Stimulated activated CD8-positive, alpha-beta memory T cell treated with anti-CD3 and anti-CD28 coated beads, Interleukin-12 subunit alpha, Interleukin-12 subunit beta, amount 100 ng/mL, for 4 hours (primary cell): ENCODE results near the gene SNAPIN.
A peak's percentile ranks its signal among the peaks of the same experiment; 100 is the strongest.
"Not testable (repeated sequence)": the region's sequence is repeated elsewhere in the genome, so short reads cannot be mapped to it uniquely, and the experiment has no call there.

Source experiments
- DNase-seq: peaks from one replicate; pipeline ENCODE4 v3.0.0-alpha.2; 2020; ENCODE audit warnings: low read depth

Gene SNAPIN

DNA sequence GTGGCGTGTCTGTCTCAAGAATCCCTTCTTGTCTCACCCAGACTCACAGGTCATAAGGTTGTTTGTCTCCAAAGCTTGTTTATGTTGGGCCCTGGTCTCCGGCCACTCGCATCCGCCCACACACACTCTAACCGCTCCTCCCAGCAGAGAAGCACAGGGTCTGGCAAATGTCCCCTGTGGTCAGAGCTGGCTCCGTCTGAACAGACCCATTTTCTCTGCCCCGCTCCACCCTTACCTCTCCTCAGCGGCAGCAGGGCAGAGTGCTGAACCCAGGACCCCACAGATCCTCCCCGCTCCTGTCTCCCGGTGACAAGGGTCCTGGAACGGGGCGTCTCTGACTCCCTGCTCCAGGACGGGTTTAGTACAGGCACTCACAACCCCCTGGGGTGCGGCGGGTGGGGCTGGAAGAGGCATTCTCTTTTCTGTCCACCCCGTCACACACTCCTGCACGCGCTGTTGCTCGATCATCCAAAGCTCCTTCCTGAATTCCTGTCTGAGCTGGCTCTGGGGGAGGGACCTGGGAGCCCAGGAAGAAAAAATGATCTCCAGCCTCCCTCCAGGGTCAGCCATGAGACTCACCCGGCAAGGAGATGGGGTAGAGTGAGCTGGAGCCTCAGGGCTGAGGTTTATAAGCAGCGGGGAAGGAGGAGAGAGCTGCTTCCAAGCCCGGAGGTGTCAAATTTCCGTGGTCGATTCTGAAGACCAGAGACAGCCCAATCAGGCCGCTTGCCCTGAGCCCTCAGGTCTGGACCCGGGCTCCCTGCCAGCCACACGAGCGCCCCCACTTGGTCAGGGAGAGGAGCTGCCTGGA, 31.4 kb upstream of the SNAPIN start, which contains the start of gene S100A13:
S100A13 (minus strand) TSS at position 602 of the 811 bp plus-strand sequence. CDS start 1,033 bp downstream, outside the sequence.
- DNase-seq, result no peak

DNA sequence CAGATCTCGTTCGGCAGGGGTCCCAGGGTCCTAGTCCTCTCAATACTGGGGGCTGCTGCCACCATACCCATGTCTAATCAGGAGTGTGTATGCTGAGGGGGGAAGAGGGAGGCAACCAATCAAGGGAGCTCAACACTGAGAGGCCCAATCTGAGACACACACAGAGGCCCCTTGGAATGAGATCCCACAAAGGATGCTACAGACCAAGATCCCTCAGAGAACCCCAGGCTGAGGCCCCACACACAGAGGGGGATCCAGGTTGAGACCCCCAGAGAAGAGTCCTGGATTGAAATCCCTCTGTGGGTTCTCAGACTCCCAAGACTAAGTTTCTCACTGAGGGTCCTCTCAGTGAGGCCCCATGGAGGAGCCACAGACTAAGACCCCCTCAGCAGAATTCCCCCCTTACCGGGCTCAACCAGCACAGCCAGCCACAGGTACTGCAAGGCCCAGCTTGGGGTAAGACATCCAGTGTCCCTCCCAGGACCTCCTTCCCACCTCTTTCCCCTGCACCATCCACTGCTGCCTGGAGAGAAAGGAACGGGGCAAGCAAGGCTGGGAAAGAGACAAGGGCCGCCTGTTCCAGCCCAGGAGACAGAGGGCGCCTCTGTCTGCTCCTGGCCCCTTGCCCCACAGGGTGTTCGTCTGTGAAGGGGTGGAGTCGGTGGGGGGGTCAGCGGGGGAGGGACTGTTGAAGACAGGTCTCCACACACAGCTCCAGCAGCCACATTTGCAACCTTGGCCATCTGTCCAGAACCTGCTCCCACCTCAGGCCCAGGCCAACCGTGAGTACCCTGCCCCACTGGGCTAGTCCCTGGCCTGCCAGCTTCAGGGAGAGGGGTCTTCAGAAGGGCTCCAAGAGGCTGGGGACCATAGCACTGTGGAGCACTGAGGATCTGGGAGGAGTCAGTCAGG, 30.5 kb upstream of the SNAPIN start, which contains the start of gene S100A1:
S100A1 (plus strand) TSS at position 720 of the 912 bp plus-strand sequence. CDS start 2,088 bp downstream, outside the sequence.
- no peak for DNase-seq

DNA sequence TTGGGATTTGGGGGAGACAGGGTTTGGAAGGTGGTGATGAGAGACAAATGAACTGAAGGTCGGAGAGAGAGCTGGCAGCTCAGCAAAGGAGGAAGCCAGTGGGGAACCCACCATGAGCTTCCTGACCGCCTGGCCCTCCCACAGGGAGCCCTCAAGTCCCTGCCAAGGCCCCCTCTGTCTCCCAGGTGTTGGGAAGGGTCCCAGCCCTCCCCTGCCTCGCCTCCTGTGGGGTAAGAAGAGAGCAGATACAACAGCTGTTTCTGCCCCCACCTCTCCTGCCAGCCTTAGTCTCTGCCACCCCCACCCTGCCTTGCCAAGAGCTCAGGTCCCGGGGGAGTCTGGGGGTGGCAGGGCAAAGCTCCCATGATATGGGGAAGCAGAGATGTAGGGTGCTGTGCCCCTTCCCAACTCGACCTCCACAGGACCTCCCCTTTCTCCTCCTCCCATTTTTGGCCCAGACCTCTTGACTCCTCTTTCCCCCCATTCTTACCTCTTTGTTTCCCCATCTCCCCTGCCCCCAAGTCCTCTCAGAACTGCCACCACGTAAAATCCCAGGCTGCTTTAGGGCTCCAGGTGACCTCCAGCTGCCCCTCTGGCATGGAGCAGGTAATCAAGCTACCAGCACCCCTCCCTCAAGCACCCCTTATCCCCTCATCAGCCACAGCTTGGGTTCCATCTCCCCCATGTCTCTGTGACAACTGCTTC, 29.7 kb upstream of the SNAPIN start:
- DNase-seq, result no peak

DNA sequence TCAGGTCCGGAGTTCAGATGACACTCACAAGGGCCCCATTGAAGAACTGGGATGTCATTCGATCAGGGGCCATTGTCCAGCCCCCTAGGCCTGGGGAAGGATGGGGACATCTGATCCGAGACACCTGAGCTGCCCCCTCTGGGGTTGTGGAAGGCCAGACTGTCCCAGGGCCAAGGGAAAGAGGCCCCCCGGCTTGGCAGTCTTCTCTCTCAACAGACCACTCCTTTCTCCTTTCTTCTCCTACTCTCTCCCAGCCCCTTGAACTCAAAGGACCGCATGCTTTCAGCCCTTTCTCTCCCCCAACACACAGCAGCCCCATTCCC, 29.2 kb upstream of the SNAPIN start:
- DNase-seq, result no peak

DNA sequence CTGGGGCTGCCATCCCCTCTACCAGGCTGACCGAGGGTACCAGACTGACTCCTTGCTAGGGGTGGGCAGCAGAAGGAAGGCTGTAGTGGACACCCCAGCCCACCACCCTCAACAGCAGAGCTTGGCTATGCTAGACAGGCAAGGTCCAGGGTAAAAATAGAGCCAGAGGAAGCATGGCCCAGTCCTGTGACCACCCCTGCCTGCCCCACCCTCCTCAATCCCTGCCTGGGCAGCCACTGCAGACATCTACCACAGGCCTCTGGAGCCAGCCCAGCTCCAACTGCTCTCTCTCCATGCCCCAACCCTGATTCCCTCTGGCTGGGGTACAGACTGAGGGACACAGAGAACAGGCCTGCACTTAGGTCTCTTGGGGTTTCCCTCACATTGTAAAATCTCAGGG, 28.5 kb upstream of the SNAPIN start:
- DNase-seq, result no peak

DNA sequence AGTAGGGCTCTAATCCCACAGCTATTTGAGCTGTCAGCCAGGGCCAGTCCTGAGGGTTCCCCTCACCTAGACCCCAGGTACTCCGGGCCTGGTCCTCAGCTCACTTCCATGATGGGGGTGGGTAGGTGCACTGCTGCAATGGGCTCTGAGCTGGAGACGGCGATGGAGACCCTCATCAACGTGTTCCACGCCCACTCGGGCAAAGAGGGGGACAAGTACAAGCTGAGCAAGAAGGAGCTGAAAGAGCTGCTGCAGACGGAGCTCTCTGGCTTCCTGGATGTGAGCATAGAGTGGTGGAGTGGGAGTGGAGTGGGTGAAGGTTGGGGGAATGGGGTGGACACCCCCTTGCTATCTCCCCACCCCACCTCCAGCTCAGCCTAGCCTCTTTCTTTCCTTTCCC, 28.1 kb upstream of the SNAPIN start:
- DNase-seq, result no peak

DNA sequence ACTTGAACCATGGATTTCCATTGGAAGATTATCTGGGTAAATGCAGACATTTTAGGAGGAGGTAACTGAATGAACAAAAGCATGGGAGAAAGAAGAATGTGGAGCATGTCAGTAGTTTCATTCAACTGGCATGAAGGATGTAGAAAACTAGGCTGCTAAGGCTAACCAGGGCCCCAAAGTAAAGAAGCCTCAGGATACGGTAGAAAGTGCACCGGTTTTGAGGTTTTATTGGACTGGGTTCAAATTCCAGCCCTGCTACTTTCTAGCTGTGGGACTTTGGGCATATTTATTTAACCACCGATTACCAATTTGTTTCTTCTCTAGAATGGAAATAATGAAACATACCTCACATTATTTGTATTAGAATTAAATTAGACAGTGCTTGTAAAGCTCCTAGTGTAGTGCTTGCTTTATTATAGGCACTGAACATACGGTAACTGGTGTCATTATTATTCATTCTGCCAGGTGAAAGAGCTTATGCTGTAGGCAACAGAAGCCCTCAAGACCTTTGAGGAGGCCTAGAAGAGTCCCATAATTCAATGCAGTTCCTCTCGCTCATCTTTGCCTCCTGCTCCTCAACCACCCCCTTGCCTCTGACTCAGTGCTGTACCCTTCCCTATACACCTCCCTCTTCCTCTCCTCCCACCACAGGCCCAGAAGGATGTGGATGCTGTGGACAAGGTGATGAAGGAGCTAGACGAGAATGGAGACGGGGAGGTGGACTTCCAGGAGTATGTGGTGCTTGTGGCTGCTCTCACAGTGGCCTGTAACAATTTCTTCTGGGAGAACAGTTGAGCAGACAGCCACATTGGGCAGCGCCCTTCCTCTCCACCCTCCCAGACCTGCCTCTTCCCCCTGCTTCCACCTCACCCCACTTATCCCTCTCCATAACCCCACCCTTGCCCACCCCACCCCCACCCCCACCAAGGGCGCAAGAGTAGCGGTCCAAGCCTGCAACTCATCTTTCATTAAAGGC, 27.2 kb upstream of the SNAPIN start:
- no peak for DNase-seq

DNA sequence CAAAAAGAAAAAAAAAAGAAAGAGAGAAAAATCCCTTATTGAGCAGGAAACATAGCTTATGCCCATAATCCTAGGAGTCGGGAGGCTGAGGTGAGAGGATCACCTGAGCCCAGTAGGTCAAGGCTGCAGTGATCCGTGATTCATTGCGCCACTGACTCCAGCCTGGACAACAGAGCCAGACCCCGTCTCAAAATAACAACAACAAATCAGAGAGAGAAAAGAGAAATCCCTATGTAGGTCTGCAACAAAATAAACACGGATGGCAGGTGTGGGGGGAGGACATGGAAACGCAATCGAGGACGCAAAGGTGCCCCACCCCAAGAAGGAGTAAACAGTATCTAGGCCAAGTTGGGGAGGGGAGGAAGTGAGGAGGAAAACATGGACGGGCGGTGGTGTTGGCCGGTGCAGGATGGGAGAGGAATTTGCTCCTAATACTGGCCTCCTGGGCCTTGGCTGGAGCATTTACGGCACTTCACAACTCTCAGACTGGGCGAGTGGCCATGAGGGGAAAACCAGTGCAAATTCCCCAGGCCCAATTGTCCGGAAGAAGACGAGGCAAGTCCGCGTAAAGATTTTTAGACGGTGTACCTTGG, 25.2 kb upstream of the SNAPIN start:
- no peak for DNase-seq

DNA sequence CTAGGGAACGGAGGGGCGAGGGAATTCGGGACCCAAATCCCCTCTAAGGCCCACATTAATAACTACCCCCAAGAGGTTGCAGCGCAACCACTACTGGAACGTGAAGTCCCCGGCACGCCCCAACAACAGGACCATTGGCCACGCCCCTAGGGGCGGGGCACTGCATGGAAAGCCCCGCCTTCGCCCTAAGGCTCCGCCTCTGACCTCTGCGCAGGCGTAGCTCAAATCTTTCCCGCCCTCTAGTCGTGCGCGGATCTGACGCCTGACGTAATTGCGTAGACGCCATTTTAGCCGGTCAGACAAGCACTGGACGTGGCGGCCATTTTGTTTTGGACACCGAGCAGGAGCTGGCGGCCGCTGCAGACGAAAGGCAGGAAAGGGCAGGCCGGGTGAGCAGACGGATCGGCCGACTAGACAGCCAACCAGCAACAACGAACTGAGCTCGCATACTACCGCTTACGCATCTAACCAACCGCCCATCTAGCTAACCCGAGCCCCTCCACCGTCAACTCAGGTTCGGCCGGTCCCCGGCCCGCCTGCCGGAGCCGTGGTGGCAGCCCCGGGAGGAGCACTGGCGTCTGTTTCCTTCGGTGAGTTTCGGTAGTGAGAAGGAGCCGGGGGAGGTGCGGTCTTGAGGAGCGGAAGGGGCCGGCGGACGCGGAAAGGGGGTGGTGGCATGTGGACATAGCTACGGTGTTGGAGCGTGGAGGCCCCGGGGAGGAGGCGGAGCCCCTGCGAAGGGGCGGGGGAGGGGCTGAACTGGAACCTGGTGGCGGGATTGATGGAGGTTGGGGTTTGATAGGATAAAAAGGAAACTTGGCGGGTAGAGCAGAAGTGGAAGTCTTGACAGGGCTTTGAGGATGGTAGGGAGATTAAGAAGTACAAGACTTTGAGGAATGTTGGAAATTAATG, 24.5 kb upstream of the SNAPIN start, which contains the start of gene CHTOP:
CHTOP (plus strand) TSS at position 313 of the 912 bp plus-strand sequence. CDS start 2,523 bp downstream, outside the sequence.
- DNase-seq, result peak; percentile 94

DNA sequence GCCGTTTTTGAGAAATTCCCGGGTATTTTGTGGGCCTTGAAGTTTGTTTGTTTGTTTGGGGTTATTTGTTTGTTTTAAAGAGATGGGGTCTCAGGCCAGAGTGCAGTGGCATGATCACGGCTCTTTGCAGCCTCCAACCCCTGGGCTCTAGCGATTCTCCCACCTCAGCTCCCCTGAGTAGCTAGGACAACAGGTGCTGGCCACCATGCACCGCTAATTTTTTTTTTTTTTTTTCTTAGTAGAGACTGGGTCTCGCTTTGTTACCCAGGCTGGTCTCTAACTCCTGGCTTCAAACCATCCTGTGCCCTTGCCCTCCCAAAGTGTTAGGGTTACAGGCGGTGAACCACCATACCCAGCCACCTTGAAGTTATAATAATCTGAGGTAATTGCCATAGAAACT, 22.6 kb upstream of the SNAPIN start:
- DNase-seq, result no peak

DNA sequence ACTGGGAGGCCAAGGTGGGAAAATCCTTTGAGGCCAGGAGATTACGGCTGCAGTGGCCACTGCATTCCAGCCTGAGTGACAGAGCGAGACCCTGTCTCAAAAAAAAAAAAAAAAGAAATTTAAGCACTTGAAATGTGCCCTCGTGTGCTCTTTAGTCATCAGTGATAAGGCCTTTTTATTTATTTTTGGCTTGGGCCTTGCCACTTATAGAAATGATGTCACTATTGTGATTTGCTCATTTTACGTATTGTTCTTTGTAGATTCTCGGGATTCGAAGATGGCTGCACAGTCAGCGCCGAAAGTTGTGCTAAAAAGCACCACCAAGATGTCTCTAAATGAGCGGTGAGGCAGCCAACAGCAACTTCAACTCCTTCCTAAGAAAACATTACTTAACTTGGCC, 22.2 kb upstream of the SNAPIN start:
- no peak for DNase-seq

DNA sequence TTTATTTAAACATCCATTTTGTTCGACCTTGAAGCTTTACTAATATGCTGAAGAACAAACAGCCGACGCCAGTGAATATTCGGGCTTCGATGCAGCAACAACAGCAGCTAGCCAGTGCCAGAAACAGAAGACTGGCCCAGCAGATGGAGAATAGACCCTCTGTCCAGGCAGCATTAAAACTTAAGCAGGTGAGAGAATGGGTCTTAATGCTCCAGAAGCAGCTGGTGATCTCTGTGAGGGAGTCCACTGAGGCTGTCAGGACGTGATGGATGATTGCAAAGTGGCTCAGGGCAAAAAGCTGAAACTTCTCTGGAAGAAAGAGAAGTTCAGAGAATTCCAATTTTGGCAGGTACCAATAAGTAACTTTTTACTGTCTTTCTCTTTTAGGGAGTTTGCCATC, 20.2 kb upstream of the SNAPIN start:
- DNase-seq, result no peak

DNA sequence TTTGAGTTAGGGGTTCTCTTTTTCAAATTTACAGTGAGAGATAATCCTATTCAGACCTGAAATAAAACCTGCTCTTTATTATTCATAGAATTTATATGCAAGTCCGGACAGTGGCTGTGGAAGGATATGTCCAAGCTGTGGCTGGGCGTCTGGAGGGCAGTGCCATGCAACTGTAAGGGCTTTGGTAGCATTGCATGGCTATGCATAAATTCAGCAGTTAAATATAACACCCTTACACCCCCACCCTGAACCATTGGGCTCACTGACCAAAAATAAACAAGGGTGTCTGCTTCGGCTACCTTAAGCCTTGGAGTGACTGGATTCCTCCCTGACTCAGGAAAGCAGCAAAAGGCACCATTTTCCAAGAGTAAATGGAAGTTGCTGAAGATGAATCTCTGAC, 19.2 kb upstream of the SNAPIN start:
- no peak for DNase-seq

DNA sequence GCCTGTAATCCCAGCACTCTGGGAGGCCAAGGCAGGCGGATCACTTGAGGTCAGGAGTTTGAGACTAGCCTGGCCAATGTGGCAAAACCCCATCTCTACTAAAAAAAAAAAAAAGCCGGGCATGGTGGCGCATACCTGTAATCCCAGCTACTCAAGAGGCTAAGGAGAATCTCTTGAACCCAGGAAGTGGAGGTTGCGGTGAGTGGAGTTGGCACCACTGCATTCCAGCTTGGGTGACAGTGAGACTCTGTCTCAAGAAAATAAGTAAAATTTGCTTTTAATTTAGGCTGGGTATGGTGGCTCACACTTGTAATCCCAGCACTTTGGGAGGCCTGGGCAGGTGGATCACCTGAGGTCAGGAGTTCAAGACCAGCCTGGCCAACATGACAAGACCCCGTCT, 18.3 kb upstream of the SNAPIN start:
- not testable (repeated sequence) for DNase-seq

DNA sequence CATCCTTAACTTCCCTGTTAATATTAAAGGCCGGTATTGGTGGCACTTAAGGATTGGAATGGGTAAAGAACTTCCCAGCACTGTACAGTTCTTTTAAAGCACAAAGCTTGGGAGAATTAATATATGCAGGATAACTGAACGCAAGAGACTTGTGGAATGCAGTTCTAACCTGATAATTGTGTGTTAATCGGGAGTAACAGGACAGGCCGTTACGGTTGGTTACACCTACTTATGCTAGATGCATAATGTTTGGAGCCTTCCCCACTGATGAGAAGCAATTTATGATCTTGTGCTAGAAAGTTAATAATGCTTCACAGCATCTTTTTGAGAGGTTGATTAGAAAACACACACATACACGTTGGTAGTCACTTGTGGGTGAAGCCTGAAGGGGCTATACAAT, 17.6 kb upstream of the SNAPIN start:
- DNase-seq, result no peak

DNA sequence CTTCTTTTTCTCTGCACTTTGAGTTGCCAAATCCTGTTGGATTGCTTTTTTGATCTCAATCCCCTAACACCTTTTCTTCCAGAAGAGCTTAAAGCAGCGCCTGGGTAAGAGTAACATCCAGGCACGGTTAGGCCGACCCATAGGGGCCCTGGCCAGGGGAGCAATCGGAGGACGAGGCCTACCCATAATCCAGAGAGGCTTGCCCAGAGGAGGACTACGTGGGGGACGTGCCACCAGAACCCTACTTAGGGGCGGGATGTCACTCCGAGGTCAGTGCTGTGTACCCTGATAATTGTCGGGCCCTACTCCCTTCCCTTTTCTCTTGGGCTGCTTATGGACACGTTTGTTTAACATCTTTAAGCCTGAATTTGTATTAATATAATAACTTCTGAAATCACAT, 16.3 kb upstream of the SNAPIN start:
- no peak for DNase-seq

DNA sequence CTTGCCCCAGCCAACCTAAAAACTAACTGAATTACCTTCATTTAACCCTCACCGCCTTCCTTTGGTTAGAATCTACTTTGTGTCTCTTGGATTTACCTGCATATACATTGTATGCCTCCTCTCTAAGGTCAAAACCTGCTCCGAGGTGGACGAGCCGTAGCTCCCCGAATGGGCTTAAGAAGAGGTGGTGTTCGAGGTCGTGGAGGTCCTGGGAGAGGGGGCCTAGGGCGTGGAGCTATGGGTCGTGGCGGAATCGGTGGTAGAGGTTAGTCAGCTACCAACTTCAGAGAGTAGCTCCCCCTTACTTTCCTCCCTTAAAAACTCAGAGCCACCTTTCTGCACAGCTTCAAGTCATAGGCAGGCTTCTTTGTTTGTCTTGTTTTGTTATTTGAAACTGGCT, 15.4 kb upstream of the SNAPIN start:
- no peak for DNase-seq

DNA sequence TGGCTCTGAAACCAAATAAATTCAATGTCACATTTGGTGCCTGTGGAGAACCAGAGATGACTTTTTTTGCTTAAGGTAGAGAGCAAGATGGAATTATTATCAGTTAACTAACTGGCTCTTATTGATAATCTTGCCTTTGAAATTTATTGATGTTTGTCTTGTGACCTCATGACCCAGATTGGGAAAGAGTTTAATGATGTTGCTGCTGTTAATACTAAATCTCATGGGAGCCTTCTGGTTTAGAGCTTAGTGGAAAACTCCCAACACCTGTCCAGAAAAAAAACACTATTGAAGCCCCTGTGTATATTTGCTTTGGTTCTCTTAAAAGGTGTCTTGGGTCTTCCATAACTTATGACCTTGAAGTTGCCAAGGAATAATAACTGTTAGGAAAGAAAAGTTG, 14.7 kb upstream of the SNAPIN start:
- DNase-seq, result no peak

DNA sequence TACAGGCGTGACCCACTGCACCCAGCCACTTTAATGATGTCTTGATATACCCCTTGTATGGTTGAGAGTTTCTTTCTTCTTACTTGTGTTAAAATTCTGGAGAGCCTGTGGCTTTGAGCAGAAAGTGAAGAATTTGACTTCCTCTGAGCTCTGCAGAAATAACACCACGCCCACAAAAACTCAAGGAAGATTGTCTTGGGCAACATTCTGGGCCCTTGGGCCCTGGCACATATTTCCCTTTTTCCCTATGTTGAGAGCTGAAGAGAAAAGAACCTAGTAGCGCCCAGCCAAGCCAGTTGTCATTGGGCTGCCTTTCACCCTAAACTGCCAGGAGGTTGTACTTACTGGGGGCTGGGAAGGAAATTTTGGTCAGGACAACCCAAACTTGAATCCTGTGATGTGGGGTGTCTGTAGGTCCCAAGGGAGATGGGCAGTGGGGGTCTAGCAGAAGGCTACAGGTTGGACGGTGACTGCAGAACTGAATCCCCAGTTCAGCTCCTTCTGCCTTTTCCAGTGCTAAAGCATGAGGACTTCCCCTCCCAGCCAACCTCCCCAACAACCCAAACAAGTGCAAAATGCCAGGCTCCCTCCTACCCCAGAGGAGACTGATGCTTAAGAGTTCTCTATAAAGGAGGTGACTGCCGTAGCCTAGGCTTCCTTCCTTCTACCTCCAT, 11.7 kb upstream of the SNAPIN start:
- no peak for DNase-seq
